GM12865 (cell line): ENCODE data around the gene ACOT6.
A peak's percentile ranks its signal among the peaks of the same experiment; 100 is the strongest.
"Not testable (repeated sequence)": the region's sequence is repeated elsewhere in the genome, so short reads cannot be mapped to it uniquely, and the experiment has no call there.

Experiments
- DNase-seq: peaks from one replicate; pipeline ENCODE4 v3.0.0; 2010; ENCODE audit warnings: low read depth
- H3K4me3 ChIP-seq: 2 replicates; pipeline ENCODE4 v1.5.1; 2011; ENCODE audit warnings: mild to moderate bottlenecking, low read depth, low read length, control low read depth
- TF ChIP-seq, protein P1 (sequence below): IDR thresholded peaks from 2 replicates; pipeline ENCODE4 v1.5.1; 2011; ENCODE audit warnings: low read length, control low read depth, low read depth, inconsistent platforms; ENCODE audit not compliant: insufficient read depth; ENCODE audit errors: missing control alignments

ACOT6 gene

DNA sequence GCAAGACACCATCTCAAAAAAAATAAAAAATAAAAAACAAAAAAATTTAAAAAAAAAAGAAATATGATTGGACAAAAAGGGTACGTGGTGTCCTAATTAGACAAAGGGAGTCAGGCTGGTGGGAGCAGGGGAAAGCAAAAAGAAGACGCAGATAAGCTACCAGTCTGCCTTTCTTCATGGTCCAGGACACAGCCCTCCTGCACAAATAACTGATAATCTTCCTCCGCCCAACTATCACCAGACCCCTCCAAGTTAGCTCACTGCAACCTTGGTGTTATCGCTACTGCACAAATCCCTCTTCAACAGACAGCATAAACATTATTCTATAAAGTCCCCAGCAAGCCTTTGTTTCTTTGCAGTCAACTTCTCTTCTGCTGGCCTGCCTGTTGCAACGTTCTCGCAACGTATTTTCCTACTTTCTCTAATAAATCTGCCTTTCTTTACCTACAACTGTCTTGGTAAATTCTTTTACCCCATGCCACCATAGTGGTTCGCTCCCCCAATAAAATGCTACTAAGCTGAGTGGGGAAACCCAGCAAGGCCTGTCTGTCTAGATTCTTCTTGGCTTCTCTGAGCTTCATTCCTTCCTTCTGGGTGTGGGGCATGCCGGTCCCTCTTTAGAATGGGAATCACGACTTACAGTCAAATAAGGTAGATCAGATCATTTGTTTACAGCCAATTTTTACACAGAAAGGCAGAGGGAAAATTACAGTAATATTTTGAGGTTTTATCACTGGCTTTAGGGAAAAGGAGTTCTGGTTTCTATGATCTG lies 17.9 kb downstream of the ACOT6 start:
- no peak for DNase-seq
- TF ChIP-seq, protein P1, sequence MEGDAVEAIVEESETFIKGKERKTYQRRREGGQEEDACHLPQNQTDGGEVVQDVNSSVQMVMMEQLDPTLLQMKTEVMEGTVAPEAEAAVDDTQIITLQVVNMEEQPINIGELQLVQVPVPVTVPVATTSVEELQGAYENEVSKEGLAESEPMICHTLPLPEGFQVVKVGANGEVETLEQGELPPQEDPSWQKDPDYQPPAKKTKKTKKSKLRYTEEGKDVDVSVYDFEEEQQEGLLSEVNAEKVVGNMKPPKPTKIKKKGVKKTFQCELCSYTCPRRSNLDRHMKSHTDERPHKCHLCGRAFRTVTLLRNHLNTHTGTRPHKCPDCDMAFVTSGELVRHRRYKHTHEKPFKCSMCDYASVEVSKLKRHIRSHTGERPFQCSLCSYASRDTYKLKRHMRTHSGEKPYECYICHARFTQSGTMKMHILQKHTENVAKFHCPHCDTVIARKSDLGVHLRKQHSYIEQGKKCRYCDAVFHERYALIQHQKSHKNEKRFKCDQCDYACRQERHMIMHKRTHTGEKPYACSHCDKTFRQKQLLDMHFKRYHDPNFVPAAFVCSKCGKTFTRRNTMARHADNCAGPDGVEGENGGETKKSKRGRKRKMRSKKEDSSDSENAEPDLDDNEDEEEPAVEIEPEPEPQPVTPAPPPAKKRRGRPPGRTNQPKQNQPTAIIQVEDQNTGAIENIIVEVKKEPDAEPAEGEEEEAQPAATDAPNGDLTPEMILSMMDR: no peak
- no peak overlapping the region for H3K4me3 ChIP-seq

DNA sequence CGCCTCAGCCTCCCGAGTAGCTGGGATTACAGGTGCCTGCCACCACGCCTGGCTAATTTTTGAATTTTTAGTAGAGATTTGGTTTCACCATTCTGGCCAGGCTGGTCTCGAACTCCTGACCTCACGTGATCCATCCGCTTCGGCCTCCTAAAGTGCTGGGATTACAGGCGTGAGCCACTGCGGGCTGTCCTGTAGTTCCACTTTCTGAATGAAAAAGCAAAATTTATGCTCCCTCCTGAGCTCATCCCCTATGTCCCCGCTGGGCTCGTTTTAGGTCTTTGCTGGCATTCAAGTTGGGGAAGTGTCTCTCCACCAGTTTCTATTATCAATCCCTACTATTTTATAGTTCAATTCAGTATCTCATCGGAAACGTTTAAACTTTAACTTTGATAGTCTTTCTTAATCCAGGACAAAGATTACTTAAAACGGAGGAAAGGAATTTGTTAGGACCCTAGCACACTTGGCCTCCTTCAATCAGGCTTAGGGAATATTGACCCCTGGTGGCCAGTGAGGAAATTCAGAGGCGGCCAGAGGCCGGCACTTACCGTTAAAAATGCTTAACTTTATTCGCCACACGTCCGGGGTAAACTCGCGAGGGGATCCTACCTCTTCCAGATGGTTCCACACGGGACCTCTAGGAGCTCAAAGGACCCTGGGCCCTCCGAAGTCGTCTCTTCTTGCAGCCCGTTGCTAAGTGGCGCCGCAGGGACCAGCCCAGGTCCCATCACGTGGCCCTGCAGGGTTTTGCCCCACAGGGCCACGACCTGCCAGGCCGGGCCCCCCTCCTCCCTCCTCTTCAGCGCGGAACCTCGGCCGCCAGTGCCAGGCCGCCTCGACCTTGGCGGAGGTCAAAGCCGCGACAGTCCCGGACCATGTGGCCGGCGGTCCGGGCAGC lies 21.0 kb downstream of the ACOT6 start:
- TF ChIP-seq, protein P1: peak; percentile 81
- DNase-seq: peak; percentile 82
- H3K4me3 ChIP-seq: peak overlapping the region; percentile 62

DNA sequence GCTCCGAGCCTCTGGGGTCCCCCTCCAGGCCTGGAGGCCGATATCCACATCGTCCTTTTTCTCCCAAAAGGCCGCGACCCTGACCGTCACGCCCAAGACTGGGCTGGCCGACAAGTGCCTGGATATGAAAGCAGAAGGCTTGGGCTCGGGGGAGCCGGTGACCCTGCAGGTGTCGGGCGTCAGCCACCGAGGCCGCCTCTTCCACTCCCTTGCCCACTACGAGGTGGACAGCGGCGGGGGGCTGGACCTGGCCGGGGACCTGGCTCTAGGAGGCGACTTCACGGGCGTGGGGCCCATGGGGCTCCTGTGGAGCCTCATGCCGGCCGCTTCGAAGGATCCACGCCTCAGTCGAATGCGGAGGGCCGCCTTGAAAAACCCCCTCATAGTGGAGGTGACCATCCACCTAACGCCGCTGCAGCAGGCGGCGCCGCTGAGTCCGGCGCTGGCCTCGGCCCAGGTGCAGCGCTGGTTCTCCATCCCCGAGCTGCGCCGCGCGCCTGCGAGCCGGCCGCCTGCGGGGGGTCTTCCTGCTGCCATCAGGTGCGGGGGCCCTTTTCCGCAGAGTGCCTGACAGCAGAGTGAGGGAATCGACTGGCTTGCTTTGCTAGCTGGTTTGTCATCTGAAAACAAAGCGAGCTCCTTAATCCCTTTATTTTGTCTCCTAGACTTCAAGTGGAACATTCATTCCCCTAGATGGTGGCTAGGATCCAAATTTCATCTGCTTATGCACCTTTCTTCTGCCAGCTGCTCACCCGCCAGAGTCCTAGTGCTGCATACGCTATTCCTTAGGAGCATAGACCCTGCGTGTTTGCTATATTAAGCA lies 21.9 kb downstream of the ACOT6 start:
- TF ChIP-seq, protein P1: no peak
- DNase-seq: peak; percentile 22
- peak overlapping the region; percentile 62 for H3K4me3 ChIP-seq

DNA sequence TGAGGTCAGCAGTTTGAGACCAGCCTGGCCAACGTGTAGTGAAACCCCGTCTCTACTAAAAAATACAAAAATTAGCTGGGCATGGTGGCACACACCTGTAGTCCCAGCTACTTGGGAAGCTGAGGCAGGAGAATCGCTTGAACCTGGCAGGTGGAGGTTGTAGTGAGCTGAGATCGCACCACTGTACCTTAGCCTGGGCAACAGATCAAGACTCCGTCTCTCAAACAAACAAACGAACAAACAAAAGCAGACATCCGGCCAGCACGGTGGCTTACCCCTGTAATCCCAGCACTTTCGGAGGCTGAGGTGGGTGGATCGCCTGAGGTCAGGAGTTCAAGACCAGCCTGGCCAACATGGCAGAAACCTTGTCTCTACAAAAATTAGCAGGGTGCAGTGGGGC lies 24.0 kb downstream of the ACOT6 start:
- H3K4me3 ChIP-seq, DNase-seq: not testable (repeated sequence)

DNA sequence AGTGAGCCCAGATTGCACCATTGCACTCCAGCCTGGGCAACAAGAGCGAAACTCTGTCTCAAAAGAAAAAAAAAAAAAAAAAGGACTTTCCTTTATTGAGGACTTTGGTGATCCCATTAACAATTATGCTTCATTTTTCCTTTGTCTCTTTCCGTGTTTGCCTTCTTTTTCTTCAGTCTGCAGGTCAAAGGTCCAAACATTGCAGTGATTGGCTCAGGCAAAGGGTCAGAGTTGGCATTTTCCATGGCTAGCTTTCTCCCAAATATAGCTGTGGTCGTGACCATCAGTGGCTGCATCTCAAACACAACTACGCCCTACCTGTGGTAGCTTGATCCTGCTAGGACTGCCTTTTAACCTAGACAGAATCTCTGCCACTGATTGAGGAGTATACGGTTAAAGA lies 25.5 kb downstream of the ACOT6 start:
- TF ChIP-seq, protein P1: no peak
- no peak overlapping the region for H3K4me3 ChIP-seq
- no peak for DNase-seq

DNA sequence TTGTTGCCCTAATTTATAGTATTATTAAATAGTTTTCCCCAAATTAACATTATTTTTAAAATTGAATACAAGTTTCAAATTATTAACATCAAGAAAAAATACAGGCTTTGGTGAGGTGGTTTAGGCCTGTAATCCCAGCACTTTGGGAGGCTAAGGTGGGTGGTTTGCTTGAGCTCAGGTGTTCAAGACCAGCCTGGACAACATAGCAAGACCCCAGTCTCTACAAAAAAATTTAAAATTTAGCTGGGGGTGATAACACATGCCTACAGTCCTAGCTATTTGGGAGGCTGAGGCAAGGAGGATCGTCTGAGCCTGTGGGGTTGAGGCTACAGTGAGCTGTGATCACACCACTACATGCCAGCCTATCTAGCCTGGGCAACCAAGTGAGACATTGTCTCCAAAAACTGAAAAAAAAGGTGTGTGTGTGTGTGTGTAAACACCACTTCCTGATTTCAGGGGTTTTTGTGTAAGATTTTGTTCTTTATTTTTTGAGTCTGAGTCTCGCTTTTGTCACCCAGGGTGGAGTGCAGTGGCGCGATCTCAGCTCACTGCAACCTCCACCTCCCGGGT lies 28.6 kb downstream of the ACOT6 start:
- TF ChIP-seq, protein P1: no peak
- DNase-seq: no peak
- H3K4me3 ChIP-seq: no peak overlapping the region
